Lower leg skin (tissue), 3 donors: ENCODE results near the gene CEP104.

Experiments
- CTCF ChIP-seq, 3 donors: fragments of 450-650 bp; IDR thresholded peaks; one replicate each; pipeline ENCODE4 v1.5.1; 2016; ENCODE audit warnings: antibody characterized with exemption in 3 of 3, mild to moderate bottlenecking in 3 of 3, moderate library complexity in 2 of 3
- POLR2A ChIP-seq, 2 donors: fragments of 450-650 bp; IDR thresholded peaks; one replicate each; pipeline ENCODE4 v1.6.1; 2016 to 2017; ENCODE audit warnings: antibody characterized with exemption in 2 of 2, mild to moderate bottlenecking in 1 of 2, moderate library complexity in 1 of 2

GRCh38 chr1:3850857-3851256, 6.2 kb downstream of the CEP104 start:
- TF ChIP-seq CTCF (IDR thresholded peaks at IDR 0.05) (no peak), POLR2A (IDR thresholded peaks at IDR 0.05) (no peak)
